HG02642 (cell line): ENCODE data around the gene ABI3BP.
"Not testable (repeated sequence)": the region's sequence is repeated elsewhere in the genome, so short reads cannot be mapped to it uniquely, and the experiment has no call there.

ENCODE experiments used
- ATAC-seq: cut with Tn5 transposase; IDR thresholded peaks from one replicate; pipeline ENCODE4 v1.9.1; 2021; ENCODE audit warnings: mild to moderate bottlenecking; ENCODE audit not compliant: unreplicated experiment, poor library complexity

Gene ABI3BP, protein sequence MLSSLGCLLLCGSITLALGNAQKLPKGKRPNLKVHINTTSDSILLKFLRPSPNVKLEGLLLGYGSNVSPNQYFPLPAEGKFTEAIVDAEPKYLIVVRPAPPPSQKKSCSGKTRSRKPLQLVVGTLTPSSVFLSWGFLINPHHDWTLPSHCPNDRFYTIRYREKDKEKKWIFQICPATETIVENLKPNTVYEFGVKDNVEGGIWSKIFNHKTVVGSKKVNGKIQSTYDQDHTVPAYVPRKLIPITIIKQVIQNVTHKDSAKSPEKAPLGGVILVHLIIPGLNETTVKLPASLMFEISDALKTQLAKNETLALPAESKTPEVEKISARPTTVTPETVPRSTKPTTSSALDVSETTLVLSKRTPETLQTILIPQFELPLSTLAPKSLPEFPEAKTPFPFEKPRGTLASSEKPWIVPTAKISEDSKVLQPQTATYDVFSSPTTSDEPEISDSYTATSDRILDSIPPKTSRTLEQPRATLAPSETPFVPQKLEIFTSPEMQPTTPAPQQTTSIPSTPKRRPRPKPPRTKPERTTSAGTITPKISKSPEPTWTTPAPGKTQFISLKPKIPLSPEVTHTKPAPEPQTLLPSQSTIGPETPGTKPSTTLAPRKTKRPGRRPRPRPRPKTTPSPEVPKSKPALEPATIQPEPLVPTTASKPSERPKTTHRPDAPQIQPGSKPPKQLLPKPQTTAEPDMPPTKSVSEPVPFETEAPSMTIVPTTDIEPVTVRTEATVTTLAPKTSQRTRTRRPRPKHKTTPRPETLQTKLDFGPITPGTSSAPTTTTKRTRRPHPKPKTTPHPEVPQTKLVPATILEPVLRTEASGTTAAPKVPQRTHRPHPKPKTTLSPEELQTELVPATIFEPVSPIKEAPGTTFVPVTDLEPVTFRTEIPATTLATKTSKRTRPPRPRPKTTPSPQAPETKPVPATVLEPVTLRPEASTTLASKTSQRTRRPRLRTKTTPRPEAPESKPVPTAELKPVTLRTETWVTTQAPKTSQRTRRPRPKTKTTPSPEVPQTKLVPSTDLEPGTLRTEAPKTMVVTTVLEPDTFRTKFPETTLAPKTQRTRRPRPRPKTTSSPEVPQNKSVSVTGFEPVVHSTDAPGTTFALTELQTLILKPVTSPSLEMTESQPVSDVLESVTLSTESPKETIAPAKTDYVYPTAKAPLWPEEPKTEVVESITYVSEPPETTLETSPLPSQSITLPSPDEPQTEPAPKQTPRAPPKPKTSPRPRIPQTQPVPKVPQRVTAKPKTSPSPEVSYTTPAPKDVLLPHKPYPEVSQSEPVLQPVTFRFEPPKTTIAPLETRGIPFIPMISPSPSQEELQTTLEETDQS (N-terminal part only)

DNA sequence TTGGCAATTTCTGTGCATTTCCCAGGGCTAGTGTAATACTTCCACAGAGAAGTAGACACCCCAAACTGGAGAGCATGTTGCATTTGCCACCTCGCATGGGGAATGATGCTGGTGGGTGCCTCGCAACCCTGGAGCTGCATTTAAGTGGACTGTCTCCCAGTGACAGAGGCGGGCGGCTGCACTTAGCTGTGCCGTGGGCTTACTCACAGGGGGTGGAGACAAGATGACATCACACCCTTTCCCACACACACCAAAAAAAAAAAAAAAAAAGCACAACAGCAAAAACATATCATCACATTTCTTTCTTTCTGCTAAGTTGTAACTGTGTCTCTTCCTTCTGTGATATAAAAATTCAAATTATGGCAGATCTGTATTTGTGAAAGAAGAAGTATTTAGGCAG lies at the start of gene ABI3BP:
Gene ABI3BP (minus strand): TSS at position 113 of the 400 bp plus-strand sequence. CDS start 37 bp downstream, at position 76.
- ATAC-seq: no peak

DNA sequence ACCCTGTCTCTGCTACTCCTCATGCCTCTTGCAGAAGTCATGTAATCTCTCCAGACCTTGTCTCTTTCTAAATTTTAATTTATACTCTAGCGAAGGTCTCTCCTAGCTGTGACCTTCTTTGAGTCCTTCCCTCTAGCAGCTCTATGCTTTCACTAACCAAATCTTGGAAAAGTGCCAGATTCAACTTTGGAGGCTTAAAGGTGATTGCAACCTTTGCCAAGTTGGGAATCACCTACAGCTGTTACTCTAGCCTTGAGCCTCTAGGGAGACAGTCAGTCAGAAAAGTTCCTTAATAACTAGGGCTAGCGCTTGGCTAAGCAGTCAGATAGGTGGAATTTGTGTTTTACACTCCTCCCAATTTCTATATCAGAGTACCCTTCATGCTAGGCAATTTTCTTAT lies 46.1 kb upstream of the ABI3BP start:
- no peak for ATAC-seq

DNA sequence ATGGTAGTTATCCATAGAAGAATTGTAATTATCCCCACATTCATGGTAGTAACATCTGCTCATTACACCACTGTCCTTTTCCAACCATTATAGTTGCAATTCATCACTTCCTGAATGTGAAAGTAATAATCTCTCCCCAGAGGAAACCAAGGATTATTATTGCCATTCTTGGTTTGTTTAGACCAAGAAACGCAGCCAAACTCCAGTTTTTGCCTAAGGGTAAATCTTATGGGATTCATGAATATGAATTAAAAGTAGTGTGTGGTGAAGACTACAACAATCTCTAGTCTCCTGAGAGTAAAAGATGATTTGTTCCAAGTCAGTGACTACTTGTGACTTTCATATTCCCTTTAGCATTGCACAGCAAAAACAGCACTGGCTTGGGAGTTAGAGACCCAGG lies 45.7 kb upstream of the ABI3BP start:
- no peak for ATAC-seq

DNA sequence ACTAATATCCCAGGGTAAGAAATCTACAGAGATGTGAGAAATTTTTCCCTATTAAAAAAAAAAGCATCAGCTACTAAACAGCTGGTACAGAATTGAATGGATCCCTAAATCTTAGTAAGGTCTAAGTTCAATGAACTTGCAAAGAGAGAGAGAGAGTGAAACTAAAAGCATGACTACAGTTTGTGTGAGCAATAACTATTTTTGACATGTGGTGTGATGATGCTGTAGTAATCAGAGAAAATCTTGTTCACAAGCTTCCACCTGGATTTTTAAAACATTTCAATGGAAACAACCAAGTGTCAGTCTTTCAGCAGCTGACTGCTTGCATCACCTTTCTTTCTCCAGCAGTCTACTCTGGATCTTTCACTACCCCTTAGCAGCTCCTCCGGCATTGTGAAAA lies 45.2 kb upstream of the ABI3BP start:
- no peak for ATAC-seq

DNA sequence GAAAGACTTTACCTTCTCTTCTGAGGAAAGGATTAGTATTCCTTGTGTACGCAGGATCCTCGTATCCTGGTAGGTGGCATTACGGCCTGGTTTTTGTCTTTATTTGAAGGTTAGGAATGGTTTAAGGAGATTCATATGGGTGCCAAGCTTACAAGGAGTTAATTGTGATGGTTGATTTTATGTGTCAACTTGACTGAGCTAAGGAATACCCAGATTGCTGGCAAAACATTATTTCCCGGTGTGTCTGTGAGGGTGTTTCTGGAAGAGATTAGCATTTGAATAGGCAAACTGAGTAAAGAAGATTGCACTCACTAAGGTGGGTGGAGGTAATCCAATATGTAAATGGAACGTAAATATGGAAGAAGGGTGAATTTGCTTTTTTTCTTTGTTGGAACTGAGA lies 44.4 kb upstream of the ABI3BP start:
- ATAC-seq: no peak

DNA sequence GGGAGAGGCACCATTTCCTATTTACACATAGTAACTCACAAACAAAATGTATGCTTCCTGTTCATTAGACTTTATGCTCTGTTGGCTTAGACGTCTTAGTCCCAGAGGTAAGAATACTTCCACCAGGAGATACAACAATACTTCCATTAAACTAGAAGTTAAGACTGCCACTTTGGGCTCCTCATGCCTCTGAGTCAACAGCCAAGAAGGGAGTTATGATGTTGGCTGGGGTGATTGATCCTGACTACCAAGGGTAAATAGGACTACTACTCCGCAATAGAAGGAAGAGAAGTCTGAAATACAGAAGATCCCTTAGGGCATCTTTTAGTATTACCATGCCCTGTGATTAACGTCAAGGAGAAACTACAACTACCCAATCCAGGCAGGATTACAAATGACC lies 43.5 kb upstream of the ABI3BP start:
- no peak for ATAC-seq

DNA sequence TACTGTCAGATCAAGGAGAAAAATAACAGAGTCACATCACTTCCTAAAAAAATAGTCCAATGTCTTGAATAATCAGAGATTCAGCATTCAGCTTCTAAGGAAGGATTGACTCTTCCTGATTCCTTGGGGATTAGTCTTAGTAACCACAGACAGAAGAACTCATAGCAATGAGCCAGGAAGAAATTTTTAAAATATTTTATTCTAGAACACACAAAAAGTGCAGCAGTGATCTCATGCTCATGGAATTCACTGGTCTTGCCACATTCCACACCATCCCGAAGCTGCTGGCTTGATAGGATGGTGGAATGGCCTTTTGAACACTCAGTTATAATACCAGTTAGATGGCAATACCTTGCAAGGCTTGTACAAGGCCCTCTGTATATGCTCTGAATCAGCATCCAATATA lies 43.0 kb upstream of the ABI3BP start:
- no peak for ATAC-seq

DNA sequence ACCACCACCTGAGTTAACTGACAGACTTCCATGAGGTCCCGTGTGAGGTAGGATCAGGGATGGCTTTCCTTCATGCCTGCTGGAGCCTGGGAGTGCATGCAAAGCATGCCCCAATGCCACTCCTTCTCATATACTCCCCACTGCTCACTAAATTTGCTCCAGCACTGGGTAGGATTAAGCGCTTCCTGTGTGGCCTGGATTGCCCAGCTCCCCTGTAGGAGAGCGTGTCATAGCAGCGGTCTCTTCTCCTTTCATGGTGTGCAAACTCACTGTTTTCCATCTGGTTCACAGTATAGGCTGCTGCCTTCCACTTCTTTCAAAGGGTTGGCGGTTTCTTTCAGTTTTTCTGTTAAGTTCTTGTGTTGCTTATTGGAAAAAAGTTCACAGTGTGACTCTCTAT lies 34.1 kb upstream of the ABI3BP start:
- ATAC-seq: no peak

DNA sequence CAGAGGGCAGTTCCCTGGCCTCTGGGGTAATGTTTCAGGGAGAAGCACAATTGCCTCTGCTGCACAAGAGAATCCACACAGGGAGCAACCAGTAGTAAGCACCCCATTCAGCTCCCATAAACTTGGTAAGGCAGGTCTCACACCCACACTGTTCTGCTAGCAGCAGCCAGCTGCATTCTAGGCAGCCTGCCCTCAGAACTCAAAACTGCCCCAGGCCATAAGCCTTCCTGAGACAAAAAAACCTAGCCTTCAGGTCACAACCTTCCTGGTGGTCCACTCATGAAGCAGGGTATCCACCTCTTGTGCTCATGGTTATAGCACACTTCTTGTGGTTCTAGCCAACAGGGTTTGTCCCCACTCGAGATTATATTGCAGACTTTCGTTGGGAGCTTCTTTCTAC lies 33.7 kb upstream of the ABI3BP start:
- ATAC-seq: no peak

DNA sequence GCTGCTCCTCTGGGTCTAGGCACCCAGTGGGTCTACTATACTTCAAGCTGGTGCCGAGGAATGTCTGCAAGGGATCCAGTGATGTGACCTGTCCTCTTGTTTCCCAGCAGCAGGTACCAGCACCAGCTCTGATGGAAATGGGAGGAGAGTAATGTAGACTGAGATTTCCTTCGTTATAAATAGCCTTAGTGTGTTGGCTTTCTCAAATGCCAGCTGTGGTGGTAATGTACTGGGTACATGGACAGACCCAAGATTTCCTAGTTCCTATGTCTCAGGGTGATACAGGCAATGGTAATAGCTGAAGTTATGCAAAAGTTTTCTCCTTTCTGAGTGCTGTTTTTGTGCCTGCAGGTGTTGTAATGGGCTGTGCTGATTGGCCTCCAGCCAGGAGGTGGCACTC lies 33.0 kb upstream of the ABI3BP start:
- ATAC-seq: no peak

DNA sequence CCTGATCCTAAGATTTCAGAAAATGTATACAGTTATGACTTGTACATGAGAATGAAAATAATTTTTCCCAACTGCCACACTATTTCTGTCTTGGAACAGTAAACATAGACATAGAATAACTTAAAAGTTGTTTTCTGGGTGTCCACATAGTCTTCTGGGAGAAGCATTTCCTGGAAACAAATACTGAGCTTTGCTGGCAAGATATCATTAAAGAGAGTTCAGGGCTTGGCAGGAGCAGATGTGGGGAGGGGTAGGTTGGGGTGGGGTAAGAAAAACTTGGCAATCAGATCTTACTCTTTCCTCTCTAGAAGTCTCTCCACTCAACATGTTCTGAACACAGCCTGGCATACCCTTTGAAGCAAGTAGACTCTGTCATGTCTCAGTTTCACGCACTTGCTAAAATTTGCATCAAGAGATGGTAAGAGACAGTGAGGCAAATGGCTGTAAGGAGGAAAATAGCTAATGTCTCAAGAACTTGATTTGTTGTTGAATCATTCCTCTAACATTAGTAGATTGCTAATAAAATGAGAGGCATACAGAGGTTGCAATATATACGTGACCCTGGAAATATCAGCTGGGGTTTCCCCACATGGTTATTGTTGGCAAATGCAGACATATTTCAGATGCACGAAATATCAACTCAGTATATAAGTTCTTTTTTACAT lies 27.3 kb upstream of the ABI3BP start:
- no peak for ATAC-seq

DNA sequence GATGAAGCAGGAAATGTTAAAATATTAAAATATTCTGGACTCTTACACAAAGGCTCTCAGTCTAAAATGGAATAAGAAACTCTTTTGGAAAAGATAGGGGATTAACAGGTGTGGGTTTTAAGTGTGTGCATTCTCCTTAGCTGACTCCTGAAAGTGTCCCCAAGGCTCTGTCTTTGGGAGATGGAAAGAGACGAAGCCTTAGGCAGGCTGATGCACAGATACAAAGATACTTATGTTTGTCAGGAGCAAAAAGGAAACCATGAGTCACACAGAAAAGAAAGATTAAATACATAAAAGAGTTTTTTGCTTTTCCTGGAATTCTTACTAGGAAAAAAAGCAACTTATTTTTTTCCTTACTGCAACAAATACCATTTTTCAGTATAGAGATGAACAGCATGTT lies 23.8 kb upstream of the ABI3BP start:
- no peak for ATAC-seq

DNA sequence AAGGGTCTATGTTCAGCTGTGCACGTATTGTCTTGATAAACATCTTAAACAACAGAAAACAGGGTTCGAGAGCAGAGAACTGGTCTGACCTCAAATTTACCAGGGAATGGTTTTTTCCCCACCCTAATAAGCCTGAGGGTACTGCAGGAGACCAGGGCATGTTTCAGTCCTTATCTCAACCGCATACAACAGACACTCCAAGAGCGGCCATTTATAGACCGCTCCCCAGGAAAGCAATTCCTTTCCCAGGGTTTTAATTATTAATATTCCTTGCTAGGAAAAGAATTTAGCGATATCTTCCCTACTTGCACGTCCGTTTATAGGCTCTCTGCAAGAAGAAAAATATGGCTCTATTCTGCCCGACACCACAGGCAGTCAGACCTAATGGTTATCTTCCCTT lies 19.1 kb upstream of the ABI3BP start:
- ATAC-seq: not testable (repeated sequence)

DNA sequence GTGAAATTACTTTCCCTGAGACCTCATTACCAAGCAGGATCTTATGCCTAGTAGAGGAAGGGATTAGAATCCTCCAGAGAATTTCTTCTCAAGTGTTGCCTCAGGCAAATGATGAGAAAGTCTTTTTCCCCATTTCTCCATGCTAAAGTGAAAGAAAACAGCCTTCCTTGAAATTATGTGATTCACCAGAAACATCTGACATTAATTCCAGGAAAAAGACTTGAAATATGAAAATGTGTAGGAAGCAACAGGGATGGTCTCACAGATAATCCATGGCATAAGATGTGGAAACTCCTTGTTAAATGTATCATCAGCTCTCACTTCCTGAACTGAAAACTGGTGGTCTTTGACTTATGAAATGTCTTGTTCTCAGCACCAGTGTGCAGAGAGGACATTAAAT lies 17.9 kb upstream of the ABI3BP start:
- no peak for ATAC-seq

DNA sequence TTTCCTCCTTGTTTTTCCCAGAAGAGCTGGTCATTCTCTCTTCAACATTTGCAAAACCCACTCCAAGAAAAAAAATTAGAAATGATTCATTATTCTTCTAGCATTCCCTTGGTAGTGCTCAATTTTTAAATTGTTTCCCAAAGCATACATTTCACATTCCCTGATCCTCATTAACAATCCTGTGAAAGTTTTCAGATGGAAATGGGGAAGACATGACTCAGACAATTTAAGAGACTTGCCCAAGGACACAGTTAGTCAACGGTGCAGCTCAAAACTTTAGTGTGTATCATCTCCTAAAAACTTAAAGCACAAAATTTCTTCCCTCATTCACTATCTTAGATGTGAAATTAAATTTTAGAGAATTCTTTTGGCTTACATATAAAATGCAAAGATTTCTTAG lies 17.1 kb upstream of the ABI3BP start:
- no peak for ATAC-seq

DNA sequence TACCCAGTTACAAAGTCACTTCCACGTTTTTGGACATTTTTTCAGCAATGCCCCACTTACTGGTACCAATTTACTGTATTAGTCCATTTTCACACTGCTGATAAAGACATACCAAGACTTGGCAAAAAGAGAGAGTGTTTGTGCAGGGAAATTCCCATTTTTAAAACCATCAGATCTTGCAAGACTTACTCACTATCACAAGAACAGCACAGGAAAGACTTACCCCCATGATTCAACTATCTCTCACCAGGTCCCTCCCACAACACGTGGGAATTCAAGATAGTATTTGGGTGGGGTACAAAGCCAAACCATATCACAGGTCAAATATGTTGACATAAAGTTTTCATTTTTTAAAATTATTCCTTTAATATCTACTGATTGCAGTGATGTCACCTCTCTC lies 16.2 kb upstream of the ABI3BP start:
- no peak for ATAC-seq

DNA sequence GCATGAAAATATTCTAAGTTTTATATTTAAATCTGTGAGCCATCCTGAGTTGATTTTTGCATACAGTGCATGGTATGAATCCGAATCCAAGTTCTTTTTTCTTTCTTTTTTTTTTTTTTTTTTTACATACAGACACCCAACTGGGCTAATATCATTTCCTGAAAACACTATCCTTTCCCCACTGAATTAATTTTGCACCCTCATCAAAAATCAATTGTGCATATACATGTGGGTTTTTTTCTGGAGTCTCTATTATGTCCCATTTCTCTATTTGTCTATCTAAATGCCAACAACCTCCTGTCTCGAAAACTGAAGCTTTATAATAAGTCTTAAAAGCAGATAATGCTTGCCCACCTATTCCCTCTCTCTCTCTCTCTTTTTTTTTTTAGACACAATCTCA lies 5.9 kb upstream of the ABI3BP start:
- ATAC-seq: no peak

DNA sequence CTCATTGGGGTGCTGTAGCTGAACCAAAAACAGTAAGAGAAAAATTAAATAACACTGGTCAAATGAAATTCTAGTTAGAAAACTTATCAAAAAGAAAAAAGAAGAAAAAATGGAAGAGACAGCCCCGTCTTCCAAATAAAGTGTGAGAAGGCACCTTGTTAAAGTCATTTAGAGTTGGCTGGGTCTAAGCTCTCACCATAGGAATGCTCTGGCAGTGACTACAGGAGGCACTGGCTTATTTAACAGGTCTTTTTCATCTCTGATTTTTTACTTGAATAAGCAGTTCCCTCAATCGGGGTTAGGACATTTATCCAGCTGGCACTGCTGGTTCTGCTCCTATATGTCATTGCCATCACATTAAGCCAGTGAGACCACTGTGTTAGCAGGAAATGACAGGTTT lies 1.6 kb upstream of the ABI3BP start:
- ATAC-seq: no peak

DNA sequence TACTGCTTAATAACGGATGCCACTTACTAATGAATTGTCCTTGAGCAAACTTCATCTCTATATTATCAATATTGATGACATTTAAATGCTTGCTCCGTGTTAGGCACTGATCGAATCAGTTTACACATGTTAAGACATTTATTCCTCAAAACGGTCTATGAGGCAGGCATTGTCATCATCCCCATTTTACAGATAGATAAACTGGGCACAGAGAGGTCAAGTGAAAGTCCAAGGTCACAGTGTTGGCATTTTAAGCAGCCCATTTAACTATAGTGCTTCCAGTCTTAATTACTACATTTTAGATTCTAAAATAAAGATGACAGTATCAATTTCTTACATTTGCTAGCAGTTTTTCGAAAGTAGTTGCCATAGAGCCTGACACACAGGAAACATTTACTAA lies 966 bp upstream of the ABI3BP start:
- ATAC-seq: no peak
